Common myeloid progenitor, CD34-positive (primary cell): ENCODE data around the gene TBC1D4.
"Not testable (repeated sequence)": the region's sequence is repeated elsewhere in the genome, so short reads cannot be mapped to it uniquely, and the experiment has no call there.

Experiments used
- CTCF ChIA-PET: fragments of 350-600 bp; sonication (Branson Sonifier 250); formaldehyde crosslinking; loops from one replicate; lab custom pipeline; 2021; ENCODE audit warnings: antibody characterized with exemption; lab: Charles Lee
- POLR2A ChIA-PET: fragments of 350-600 bp; sonication (Branson Sonifier 250); formaldehyde crosslinking; loops from one replicate; lab custom pipeline; 2021; ENCODE audit warnings: antibody characterized with exemption; lab: Charles Lee
- DNase-seq, 3 donors: peaks; one replicate each; pipeline versions ENCODE4 v3.0.0 to v3.0.0-alpha.2; 2013
- H3K27ac ChIP-seq, 2 experiments: 1 replicate in 1 of 2; 2 replicates in 1 of 2; pipeline ENCODE4 v1.7.0; 2013; ENCODE audit warnings: inconsistent platforms in 2 of 2, low read length in 2 of 2, mild to moderate bottlenecking in 2 of 2, low read depth in 1 of 2, moderate library complexity in 1 of 2; ENCODE audit not compliant: severe bottlenecking in 2 of 2, insufficient read depth in 1 of 2, poor library complexity in 1 of 2
- H3K27me3 ChIP-seq, 5 experiments: replicated peaks in 2 of 5; 1 replicate in 3 of 5; 2 replicates in 2 of 5; pipeline versions ENCODE4 v1.6.1 to v1.7.0; 2013; ENCODE audit warnings: low read length in 4 of 5, mild to moderate bottlenecking in 2 of 5, moderate library complexity in 2 of 5, inconsistent platforms in 1 of 5; ENCODE audit not compliant: insufficient read depth in 5 of 5, control insufficient read depth in 4 of 5
- H3K36me3 ChIP-seq, 4 experiments: 1 replicate in 2 of 4; 2 replicates in 2 of 4; pipeline versions ENCODE4 v1.6.1 to v1.7.0; 2013; ENCODE audit warnings: low read length in 3 of 4, control low read depth in 1 of 4, mild to moderate bottlenecking in 1 of 4; ENCODE audit not compliant: control insufficient read depth in 4 of 4, insufficient read depth in 4 of 4
- H3K4me1 ChIP-seq, 4 experiments: 1 replicate in 3 of 4; 2 replicates in 1 of 4; pipeline versions ENCODE4 v1.6.1 to v1.7.1; 2013; ENCODE audit warnings: low read length in 3 of 4, mild to moderate bottlenecking in 3 of 4, control low read depth in 1 of 4, inconsistent platforms in 1 of 4, moderate library complexity in 1 of 4; ENCODE audit not compliant: control insufficient read depth in 4 of 4, insufficient read depth in 4 of 4; ENCODE audit errors: control extremely low read depth in 1 of 4
- H3K4me3 ChIP-seq, 7 experiments: 1 replicate in 4 of 7; 2 replicates in 3 of 7; pipeline versions ENCODE4 v1.5.1 to v1.7.0; 2013; ENCODE audit warnings: mild to moderate bottlenecking in 7 of 7, low read length in 6 of 7, moderate library complexity in 6 of 7, inconsistent platforms in 2 of 7, low read depth in 2 of 7, control low read depth in 1 of 7; ENCODE audit not compliant: insufficient read depth in 4 of 7, control insufficient read depth in 1 of 7; ENCODE audit errors: extremely low read depth in 1 of 7
- H3K9me3 ChIP-seq, 5 experiments: 1 replicate in 4 of 5; 2 replicates in 1 of 5; pipeline versions ENCODE4 v1.6.1 to v1.7.1; 2013; ENCODE audit warnings: low read length in 4 of 5, mild to moderate bottlenecking in 2 of 5, inconsistent platforms in 1 of 5, low read depth in 1 of 5, moderate library complexity in 1 of 5; ENCODE audit not compliant: control insufficient read depth in 4 of 5, insufficient read depth in 2 of 5; ENCODE audit errors: control extremely low read depth in 1 of 5
- WGBS: methylation state at CpG from one replicate; pipeline ENCODE4 v1.1.5; 2013; ENCODE audit not compliant: insufficient coverage; 5-methylcytosine and 5-hydroxymethylcytosine counted together

TBC1D4 gene

DNA sequence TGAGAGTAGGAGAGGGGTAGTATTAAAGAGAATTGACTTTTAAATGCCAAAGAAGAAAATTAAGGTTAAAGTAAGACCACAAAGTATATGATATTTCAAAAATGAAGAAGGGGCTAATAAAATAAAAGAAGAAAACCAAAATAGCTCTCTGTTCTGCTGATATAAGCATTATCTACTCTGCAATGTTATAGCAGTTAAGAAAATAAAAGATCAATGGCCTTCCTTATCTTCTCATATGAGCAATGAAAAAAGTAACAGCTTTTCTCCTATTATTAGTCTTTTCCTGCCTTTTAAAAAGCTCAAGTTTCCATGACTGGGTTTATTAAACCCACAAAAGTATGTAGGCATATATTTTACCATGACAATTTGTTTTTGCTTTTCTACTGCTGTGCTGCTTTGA, 126.4 kb downstream of the TBC1D4 start:
- Histone ChIP-seq H3K9me3 (peaks cover 0 to 2% (median 0%) of the 10 kb centered on the region in 5 experiments), H3K27ac (no peak overlapping the region), H3K4me3 (no peak overlapping the region), H3K4me1 (no peaks in the 10 kb centered on the region), H3K27me3 (no peaks in the 10 kb centered on the region), H3K36me3 (peaks cover 0 to 10% (median 0%) of the 10 kb centered on the region in 4 experiments)
- DNase-seq = no peak
- CTCF ChIA-PET = interaction anchor here (0.6 kb wide), 1 partner anchor 445 kb away, joined by 3 read pairs; no protein-coding TSS in a partner anchor
- POLR2A ChIA-PET = no interaction called here

DNA sequence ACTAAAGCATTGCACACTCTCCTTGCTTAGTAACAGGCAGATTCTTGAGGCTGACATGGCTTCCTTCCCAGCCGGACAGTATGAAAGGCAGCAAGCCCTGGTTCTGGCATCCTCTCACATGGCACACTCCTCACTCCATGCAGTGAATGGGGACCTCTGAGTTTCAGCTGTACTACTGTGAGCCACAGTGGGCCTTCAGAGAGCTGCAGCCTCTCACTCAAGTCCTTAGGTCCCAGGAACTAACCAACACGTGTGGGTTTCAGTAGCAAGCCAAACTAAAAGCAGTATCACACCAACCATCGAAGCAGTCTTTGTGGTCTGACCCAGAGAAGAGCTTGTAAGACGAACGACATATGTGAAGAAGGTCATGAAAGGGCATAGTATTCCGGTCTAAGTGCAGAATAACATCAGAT, 128.2 kb downstream of the TBC1D4 start:
- WGBS = 100% methylated on average over 4 of the region's 6 CpGs
- no peak for DNase-seq
- ChIA-PET POLR2A (no interaction called here), CTCF (no interaction called here)
- no peak overlapping the region for H3K27ac ChIP-seq
- no peaks in the 10 kb centered on the region for H3K4me1 ChIP-seq
- H3K27me3 ChIP-seq = no peaks in the 10 kb centered on the region
- H3K36me3 ChIP-seq = peaks cover 0 to 10% (median 1%) of the 10 kb centered on the region in 4 experiments
- H3K4me3 ChIP-seq = no peak overlapping the region
- peaks cover 0 to 2% (median 0%) of the 10 kb centered on the region in 5 experiments for H3K9me3 ChIP-seq

DNA sequence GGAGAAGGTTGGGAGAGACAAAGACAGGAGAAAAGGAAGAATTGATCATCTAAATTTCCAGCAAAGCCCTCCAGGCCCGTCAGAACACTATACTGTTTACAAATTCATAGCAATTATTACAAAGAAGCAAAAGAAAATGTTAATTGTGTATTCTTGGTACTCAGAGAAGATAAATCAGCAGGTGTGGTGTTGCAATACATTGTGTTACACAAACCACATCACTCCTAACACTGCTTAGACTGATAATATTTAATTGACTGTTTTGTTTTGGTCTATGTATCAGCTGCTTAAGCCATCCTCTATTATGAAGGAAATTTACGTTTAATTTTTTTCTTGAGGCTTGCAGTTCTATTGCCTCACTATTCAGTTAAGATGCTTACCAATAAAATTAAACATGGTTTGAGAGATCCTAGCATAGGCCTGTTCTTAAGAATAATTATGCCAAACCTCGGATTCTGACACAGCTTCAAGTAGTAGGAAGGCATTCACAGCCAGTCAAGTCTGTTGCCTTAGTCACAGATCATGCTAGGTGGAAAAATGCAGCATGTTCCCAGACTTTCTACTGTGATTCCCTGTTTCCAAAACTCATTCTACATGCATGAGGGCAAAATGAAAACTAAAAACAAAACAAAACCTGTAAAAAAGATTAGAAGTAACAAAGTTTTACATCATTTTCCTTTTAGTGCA, 129.2 kb downstream of the TBC1D4 start:
- no peaks in the 10 kb centered on the region for H3K4me1 ChIP-seq
- WGBS = 100% methylated on average over 1 of the region's 3 CpGs

DNA sequence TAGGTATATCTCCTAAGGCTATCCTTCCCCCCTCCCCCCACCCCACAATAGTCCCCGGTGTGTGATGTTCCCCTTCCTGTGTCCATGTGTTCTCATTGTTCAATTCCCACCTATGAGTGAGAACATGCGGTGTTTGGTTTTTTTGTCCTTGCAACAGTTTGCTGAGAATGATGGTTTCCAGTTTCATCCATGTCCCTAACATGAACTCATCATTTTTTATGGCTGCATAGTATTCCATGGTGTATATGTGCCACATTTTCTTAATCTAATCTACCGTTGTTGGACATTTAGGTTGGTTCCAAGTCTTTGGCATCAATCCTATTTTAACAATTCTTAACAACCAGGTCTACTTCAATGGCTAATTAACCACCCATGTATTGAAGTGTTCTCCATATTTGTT, 130.4 kb downstream of the TBC1D4 start:
- 100% methylated on average over 1 of the region's 3 CpGs for WGBS
- H3K27me3 ChIP-seq, H3K9me3 ChIP-seq, POLR2A ChIA-PET, CTCF ChIA-PET, H3K4me1 ChIP-seq, H3K27ac ChIP-seq, H3K4me3 ChIP-seq, DNase-seq: not testable (repeated sequence)
- H3K36me3 ChIP-seq = peaks cover 0 to 10% (median 1%) of the 10 kb centered on the region in 4 experiments

More for the DNA sequence above, 129.2 kb downstream of the TBC1D4 start:
- DNase-seq = no peak
- Histone ChIP-seq H3K4me3 (no peak overlapping the region), H3K27ac (no peak overlapping the region), H3K27me3 (no peaks in the 10 kb centered on the region), H3K9me3 (peaks cover 0 to 2% (median 0%) of the 10 kb centered on the region in 5 experiments), H3K36me3 (peaks cover 0 to 10% (median 1%) of the 10 kb centered on the region in 4 experiments)
- POLR2A ChIA-PET = no interaction called here
- CTCF ChIA-PET = no interaction called here

DNA sequence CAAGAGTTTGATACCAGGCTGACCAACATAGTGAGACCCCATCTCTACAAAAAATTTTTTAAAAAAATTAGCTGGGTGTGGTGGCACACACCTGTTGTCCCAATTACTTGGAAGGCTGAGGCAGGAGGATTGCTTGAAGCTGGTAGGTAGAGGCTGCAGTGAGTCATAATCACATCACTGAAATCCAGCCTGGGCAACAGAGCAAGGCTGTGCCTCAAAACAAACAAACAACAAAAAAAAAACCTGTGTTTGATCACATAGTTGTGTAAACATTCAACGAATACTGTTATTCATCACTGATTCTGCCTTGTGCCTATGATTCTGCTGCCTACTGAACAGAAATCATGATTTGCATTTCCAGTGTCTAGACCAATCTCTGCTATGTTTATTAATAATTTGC, 134.0 kb downstream of the TBC1D4 start:
- DNase-seq = no peak
- ChIA-PET CTCF (no interaction called here), POLR2A (no interaction called here)
- Histone ChIP-seq H3K4me1 (no peaks in the 10 kb centered on the region), H3K9me3 (peaks cover 0 to 2% (median 0%) of the 10 kb centered on the region in 5 experiments), H3K4me3 (no peak overlapping the region), H3K27ac (no peak overlapping the region), H3K36me3 (peaks cover 0 to 5% (median under 1%) of the 10 kb centered on the region in 4 experiments), H3K27me3 (no peaks in the 10 kb centered on the region)
- WGBS = 100% methylated on average over 1 of the region's 1 CpG

DNA sequence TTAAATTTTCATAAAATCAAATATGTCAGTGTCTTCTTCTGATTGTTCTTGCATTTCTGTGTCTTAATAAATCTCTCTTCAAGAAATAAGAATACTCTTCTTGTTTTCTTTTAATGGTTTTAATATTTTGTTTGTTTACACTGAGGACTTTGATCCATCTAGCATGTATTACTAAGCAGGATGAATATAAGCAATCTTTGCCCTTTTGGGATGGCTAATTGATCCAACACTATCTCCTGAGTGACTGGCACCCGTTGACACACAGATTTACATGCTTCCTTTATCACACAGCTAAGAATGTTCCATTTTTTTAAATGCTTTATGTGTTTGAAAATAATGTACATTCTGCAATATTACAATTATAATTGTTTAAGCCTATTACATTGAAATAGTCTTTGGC, 134.5 kb downstream of the TBC1D4 start:
- Histone ChIP-seq H3K9me3 (peaks cover 0 to 2% (median 0%) of the 10 kb centered on the region in 5 experiments), H3K4me1 (no peaks in the 10 kb centered on the region), H3K4me3 (no peak overlapping the region), H3K36me3 (peaks cover 0 to 5% (median 0%) of the 10 kb centered on the region in 4 experiments), H3K27me3 (no peaks in the 10 kb centered on the region), H3K27ac (no peak overlapping the region)
- CTCF ChIA-PET = no interaction called here
- no CpG with 5 or more reads among the region's 1 CpG for WGBS
- POLR2A ChIA-PET = no interaction called here
- DNase-seq = no peak

DNA sequence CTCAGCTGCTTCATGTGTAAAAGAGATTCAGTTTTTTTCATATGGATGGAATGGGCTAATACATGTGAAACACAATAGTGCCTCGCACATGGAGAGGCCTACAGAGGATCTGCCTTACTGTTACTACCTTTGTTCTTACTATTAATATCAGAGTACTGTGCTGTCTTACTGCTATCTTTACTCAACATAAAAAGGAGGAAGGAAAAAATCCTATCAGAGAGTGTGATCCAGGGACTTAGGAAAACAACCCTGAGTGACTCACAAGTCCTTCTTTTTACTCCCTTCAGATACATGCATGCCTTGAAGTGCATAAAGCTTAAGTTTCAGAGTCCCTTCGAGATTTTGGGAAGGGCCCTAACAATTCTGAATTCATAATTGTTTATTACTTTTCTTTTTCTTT, 136.8 kb downstream of the TBC1D4 start:
- ChIA-PET POLR2A (no interaction called here), CTCF (no interaction called here)
- Histone ChIP-seq H3K36me3 (peaks cover 0 to 5% (median 0%) of the 10 kb centered on the region in 4 experiments), H3K4me1 (no peaks in the 10 kb centered on the region), H3K27me3 (no peaks in the 10 kb centered on the region), H3K9me3 (no peaks in the 10 kb centered on the region), H3K4me3 (no peak overlapping the region), H3K27ac (no peak overlapping the region)
- DNase-seq = no peak
- no CpG with 5 or more reads among the region's 2 CpGs for WGBS
